Mesenchymal stem cell (in vitro differentiated cells and primary cell): ENCODE results near the gene GNG4.

Experiments
- DNase-seq: peaks from one replicate; pipeline ENCODE4 v3.0.0-alpha.2; 2013
- H2AFZ ChIP-seq: one replicate; pipeline ENCODE4 v1.6.1; 2013; ENCODE audit warnings: low read depth, mild to moderate bottlenecking, control low read depth, inconsistent platforms, low read length, moderate library complexity
- H2AK5ac ChIP-seq: 2 replicates; pipeline ENCODE4 v1.6.1; 2013; ENCODE audit warnings: low read length, moderate library complexity, mild to moderate bottlenecking, inconsistent platforms; ENCODE audit not compliant: severe bottlenecking
- H2BK120ac ChIP-seq: one replicate; pipeline ENCODE4 v1.6.1; 2013; ENCODE audit warnings: low read depth, mild to moderate bottlenecking, inconsistent platforms, low read length, moderate library complexity
- H2BK12ac ChIP-seq, 2 experiments: one replicate each; pipeline ENCODE4 v1.6.1; 2013; ENCODE audit warnings: inconsistent platforms in 2 of 2, low read length in 2 of 2, mild to moderate bottlenecking in 2 of 2, moderate library complexity in 2 of 2, control low read depth in 1 of 2
- H2BK15ac ChIP-seq: one replicate; pipeline ENCODE4 v1.6.1; 2013; ENCODE audit warnings: mild to moderate bottlenecking, low read depth, inconsistent platforms; ENCODE audit not compliant: poor library complexity, severe bottlenecking
- H2BK5ac ChIP-seq: 2 replicates; pipeline ENCODE4 v1.6.1; 2013; ENCODE audit warnings: low read depth, mild to moderate bottlenecking, low read length, control low read depth, inconsistent platforms; ENCODE audit not compliant: poor library complexity, severe bottlenecking
- H3K14ac ChIP-seq, 2 experiments: one replicate each; pipeline ENCODE4 v1.6.1; 2013; ENCODE audit warnings: inconsistent platforms in 2 of 2, low read length in 2 of 2, control low read depth in 1 of 2, mild to moderate bottlenecking in 1 of 2, moderate library complexity in 1 of 2
- H3K18ac ChIP-seq, 2 experiments: one replicate each; pipeline ENCODE4 v1.6.1; 2013; ENCODE audit warnings: inconsistent platforms in 2 of 2, low read length in 2 of 2, control low read depth in 1 of 2, low read depth in 1 of 2, mild to moderate bottlenecking in 1 of 2
- H3K23ac ChIP-seq, 2 experiments: one replicate each; pipeline ENCODE4 v1.6.1; 2013; ENCODE audit warnings: inconsistent platforms in 2 of 2, low read length in 2 of 2, mild to moderate bottlenecking in 2 of 2, moderate library complexity in 2 of 2, control low read depth in 1 of 2
- H3K27ac ChIP-seq: 2 replicates; pipeline ENCODE4 v1.5.1; 2013; ENCODE audit warnings: mild to moderate bottlenecking, moderate library complexity, low read length, control low read depth, inconsistent platforms; ENCODE audit not compliant: poor library complexity, severe bottlenecking
- H3K27me3 ChIP-seq, 2 experiments: 2 replicates each; pipeline versions ENCODE4 v1.6.1 to v1.7.0; 2013; ENCODE audit warnings: low read length in 2 of 2, mild to moderate bottlenecking in 2 of 2, moderate library complexity in 2 of 2, control low read depth in 1 of 2, inconsistent platforms in 1 of 2; ENCODE audit not compliant: control insufficient read depth in 1 of 2, insufficient read depth in 1 of 2
- H3K36me3 ChIP-seq, 2 experiments: 2 replicates each; pipeline versions ENCODE4 v1.6.1 to v1.7.0; 2013; ENCODE audit warnings: low read length in 2 of 2, control low read depth in 1 of 2, inconsistent platforms in 1 of 2, low read depth in 1 of 2, mild to moderate bottlenecking in 1 of 2; ENCODE audit not compliant: insufficient read depth in 2 of 2, control insufficient read depth in 1 of 2
- H3K4ac ChIP-seq, 2 experiments: one replicate each; pipeline ENCODE4 v1.6.1; 2013; ENCODE audit warnings: inconsistent platforms in 2 of 2, low read length in 2 of 2, mild to moderate bottlenecking in 2 of 2, moderate library complexity in 2 of 2, control low read depth in 1 of 2, low read depth in 1 of 2
- H3K4me1 ChIP-seq: 2 replicates; pipeline ENCODE4 v1.6.1; 2013; ENCODE audit warnings: low read depth, low read length, control low read depth; ENCODE audit not compliant: control insufficient read depth, insufficient read depth
- H3K4me2 ChIP-seq: 2 replicates; pipeline ENCODE4 v1.6.1; 2013; ENCODE audit warnings: low read length, mild to moderate bottlenecking, inconsistent platforms; ENCODE audit not compliant: poor library complexity, severe bottlenecking
- H3K4me3 ChIP-seq, 2 experiments: 2 replicates each; pipeline versions ENCODE4 v1.5.1 to v1.7.0; 2013; ENCODE audit warnings: low read length in 2 of 2, mild to moderate bottlenecking in 2 of 2, control low read depth in 1 of 2, low read depth in 1 of 2; ENCODE audit not compliant: insufficient read depth in 1 of 2
- H3K79me1 ChIP-seq: replicated peaks from 2 replicates; pipeline ENCODE4 v1.6.1; 2013; ENCODE audit warnings: mild to moderate bottlenecking, control low read depth, low read length, inconsistent platforms; ENCODE audit not compliant: poor library complexity, severe bottlenecking
- H3K9ac ChIP-seq: 2 replicates; pipeline ENCODE4 v1.7.0; 2013; ENCODE audit warnings: mild to moderate bottlenecking, low read length, moderate library complexity
- H3K9me3 ChIP-seq: 2 replicates; pipeline ENCODE4 v1.7.0; 2013; ENCODE audit warnings: mild to moderate bottlenecking, low read length; ENCODE audit not compliant: control insufficient read depth
- H4K8ac ChIP-seq: one replicate; pipeline ENCODE4 v1.6.1; 2013; ENCODE audit warnings: inconsistent platforms, mild to moderate bottlenecking, low read length, moderate library complexity
- H4K91ac ChIP-seq: one replicate; pipeline ENCODE4 v1.6.1; 2013; ENCODE audit warnings: mild to moderate bottlenecking, low read length, inconsistent platforms
- WGBS: methylation state at CpG from one replicate; pipeline ENCODE4 v1.1.7; 2013; ENCODE audit warnings: mixed read lengths; 5-methylcytosine and 5-hydroxymethylcytosine counted together

The GNG4 gene

GRCh38 chr1:235527196-235527814 is 122.3 kb downstream of the GNG4 start:
- Histone ChIP-seq H2AFZ (no peak overlapping the region), H3K9me3 (no peaks in the 10 kb centered on the region), H3K36me3 (no peaks in the 10 kb centered on the region), H3K4ac (no peak overlapping the region), H3K9ac (no peak overlapping the region), H4K8ac (no peak overlapping the region), H3K18ac (no peak overlapping the region), H3K4me3 (no peak overlapping the region), H2BK15ac (no peak overlapping the region), H3K23ac (no peak overlapping the region), H3K79me1 (no peaks in the 10 kb centered on the region), H2BK5ac (no peak overlapping the region), H4K91ac (no peak overlapping the region), H2AK5ac (no peak overlapping the region), H2BK12ac (no peak overlapping the region), H3K27me3 (no peaks in the 10 kb centered on the region), H3K14ac (no peak overlapping the region), H3K4me2 (no peak overlapping the region), H3K27ac (no peak overlapping the region), H3K4me1 (no peaks in the 10 kb centered on the region), H2BK120ac (no peak overlapping the region)
- 93% methylated on average over 4 of the region's 4 CpGs for WGBS
- DNase-seq, result peak; percentile 10

- H3K4me3 ChIP-seq, result no peak overlapping the region
- no peaks in the 10 kb centered on the region for H3K79me1 ChIP-seq
- H3K9ac ChIP-seq, result no peak overlapping the region
- no peak overlapping the region for H2AK5ac ChIP-seq
- no peak overlapping the region for H3K14ac ChIP-seq
- H3K9me3 ChIP-seq, result no peaks in the 10 kb centered on the region
- H3K27ac ChIP-seq, result no peak overlapping the region
- WGBS, result 51% methylated on average over 4 of the region's 4 CpGs
- no peaks in the 10 kb centered on the region for H3K36me3 ChIP-seq
- H3K4ac ChIP-seq, result no peak overlapping the region
- H2BK12ac ChIP-seq, result no peak overlapping the region
- H4K91ac ChIP-seq, result no peak overlapping the region
- H4K8ac ChIP-seq, result peak overlapping the region; percentile 47
- no peak overlapping the region for H3K4me2 ChIP-seq
- no peak for DNase-seq
- H2AFZ ChIP-seq, result no peak overlapping the region
- H3K18ac ChIP-seq, result no peak overlapping the region
- H2BK5ac ChIP-seq, result no peak overlapping the region
- no peaks in the 10 kb centered on the region for H3K4me1 ChIP-seq
- H2BK120ac ChIP-seq, result no peak overlapping the region
- no peak overlapping the region for H2BK15ac ChIP-seq
- H3K23ac ChIP-seq, result no peak overlapping the region
- H3K27me3 ChIP-seq, result no peaks in the 10 kb centered on the region
These were observed 124.3 kb downstream of the GNG4 start for GRCh38 chr1:235525314-235525713.

GRCh38 chr1:235516862-235517446 is 132.6 kb downstream of the GNG4 start:
- Histone ChIP-seq H3K27me3 (no peaks in the 10 kb centered on the region), H4K8ac (no peak overlapping the region), H3K4me2 (no peak overlapping the region), H2BK15ac (no peak overlapping the region), H3K9ac (no peak overlapping the region), H2AK5ac (no peak overlapping the region), H2BK5ac (no peak overlapping the region), H3K79me1 (no peaks in the 10 kb centered on the region), H3K4me3 (no peak overlapping the region), H3K23ac (no peak overlapping the region), H3K4ac (no peak overlapping the region), H3K36me3 (no peaks in the 10 kb centered on the region), H2BK120ac (no peak overlapping the region), H3K14ac (no peak overlapping the region), H3K4me1 (no peaks in the 10 kb centered on the region), H2BK12ac (no peak overlapping the region), H3K27ac (no peak overlapping the region), H4K91ac (no peak overlapping the region), H3K18ac (no peak overlapping the region), H3K9me3 (no peaks in the 10 kb centered on the region), H2AFZ (no peak overlapping the region)
- no peak for DNase-seq
- 94% methylated on average over 6 of the region's 6 CpGs for WGBS

GRCh38 chr1:235515844-235516512 is 133.6 kb downstream of the GNG4 start:
- H3K27me3 ChIP-seq, result no peaks in the 10 kb centered on the region
- no peak for DNase-seq
- no peak overlapping the region for H3K9ac ChIP-seq
- H2AFZ ChIP-seq, result no peak overlapping the region
- H4K8ac ChIP-seq, result no peak overlapping the region
- H3K4ac ChIP-seq, result no peak overlapping the region
- no peak overlapping the region for H3K23ac ChIP-seq
- no peak overlapping the region for H4K91ac ChIP-seq
- H2BK12ac ChIP-seq, result no peak overlapping the region
- no peaks in the 10 kb centered on the region for H3K4me1 ChIP-seq
- no peak overlapping the region for H3K4me2 ChIP-seq
- 98% methylated on average over 5 of the region's 5 CpGs for WGBS
- no peaks in the 10 kb centered on the region for H3K79me1 ChIP-seq
- H2AK5ac ChIP-seq, result no peak overlapping the region
- no peak overlapping the region for H2BK120ac ChIP-seq
- no peaks in the 10 kb centered on the region for H3K36me3 ChIP-seq
- no peak overlapping the region for H2BK15ac ChIP-seq
- H3K14ac ChIP-seq, result no peak overlapping the region
- H2BK5ac ChIP-seq, result no peak overlapping the region
- H3K27ac ChIP-seq, result no peak overlapping the region
- H3K9me3 ChIP-seq, result no peaks in the 10 kb centered on the region
- no peak overlapping the region for H3K4me3 ChIP-seq
- H3K18ac ChIP-seq, result no peak overlapping the region
